Stimulated activated CD8-positive, alpha-beta memory T cell treated with anti-CD3 and anti-CD28 coated beads, Interleukin-7, amount 100 ng/mL, for 24 hours (primary cell): ENCODE results near the gene P3H2.

Experiments
- DNase-seq: peaks from one replicate; pipeline ENCODE4 v3.0.0-alpha.2; 2020; ENCODE audit warnings: low read depth

The P3H2 gene

GRCh38 chr3:190016966-190017365 is 103.7 kb downstream of the P3H2 start:
- DNase-seq = no peak

- DNase-seq = no peak
Measured at GRCh38 chr3:190014940-190015339, 105.8 kb downstream of the P3H2 start.

- no peak for DNase-seq
Measured at GRCh38 chr3:190013943-190014924, 106.5 kb downstream of the P3H2 start.

- DNase-seq = no peak
Measured at GRCh38 chr3:190012784-190013183, 107.9 kb downstream of the P3H2 start.

GRCh38 chr3:190012314-190012782 is 108.3 kb downstream of the P3H2 start:
- DNase-seq = no peak

- DNase-seq = no peak
Measured at GRCh38 chr3:190010486-190010885, 110.2 kb downstream of the P3H2 start.

- no peak for DNase-seq
Measured at GRCh38 chr3:190009614-190010013, 111.1 kb downstream of the P3H2 start.

GRCh38 chr3:190008432-190008831 is 112.3 kb downstream of the P3H2 start:
- DNase-seq = no peak

- no peak for DNase-seq
Measured at GRCh38 chr3:190005343-190006113, 115.2 kb downstream of the P3H2 start.

- no peak for DNase-seq
Measured at GRCh38 chr3:190004656-190005055, 116.0 kb downstream of the P3H2 start.

- DNase-seq = no peak
Measured at GRCh38 chr3:190003681-190004123, 117.0 kb downstream of the P3H2 start.

GRCh38 chr3:190003068-190003467 is 117.6 kb downstream of the P3H2 start:
- DNase-seq = no peak

- DNase-seq = no peak
Measured at GRCh38 chr3:190001426-190001825, 119.3 kb downstream of the P3H2 start.

GRCh38 chr3:190000861-190001196 is 119.9 kb downstream of the P3H2 start:
- no peak for DNase-seq

- DNase-seq = no peak
Measured at GRCh38 chr3:190000187-190000860, 120.4 kb downstream of the P3H2 start.

GRCh38 chr3:189999718-190000117 is 121.0 kb downstream of the P3H2 start:
- no peak for DNase-seq

GRCh38 chr3:189995129-189995528 is 125.6 kb downstream of the P3H2 start:
- no peak for DNase-seq

GRCh38 chr3:189990826-189991225 is 129.9 kb downstream of the P3H2 start:
- no peak for DNase-seq

GRCh38 chr3:189988854-189989253 is 131.8 kb downstream of the P3H2 start:
- DNase-seq = no peak

- DNase-seq = no peak
Measured at GRCh38 chr3:189988322-189988721, 132.4 kb downstream of the P3H2 start.

GRCh38 chr3:189985948-189986347 is 134.7 kb downstream of the P3H2 start:
- no peak for DNase-seq

- DNase-seq = no peak
Measured at GRCh38 chr3:189983612-189984011, 137.1 kb downstream of the P3H2 start.
